NB4 (cell line): ENCODE measurements around the gene NSUN7.

Experiments
- CTCF ChIP-seq: IDR thresholded peaks from one replicate; pipeline ENCODE4 v1.5.1; 2012; ENCODE audit warnings: low read depth, low read length
- MAX ChIP-seq: IDR thresholded peaks from 2 replicates; pipeline ENCODE4 v1.6.1; 2011; ENCODE audit warnings: low read depth, low read length
- MYC ChIP-seq: IDR thresholded peaks from 2 replicates; pipeline ENCODE4 v1.6.1; 2011; ENCODE audit warnings: low read depth, low read length
- POLR2A ChIP-seq: IDR thresholded peaks from 2 replicates; pipeline ENCODE4 v1.6.1; 2011; ENCODE audit warnings: mild to moderate bottlenecking; ENCODE audit not compliant: insufficient read length; ENCODE audit errors: extremely low read depth

- TF ChIP-seq POLR2A (no peak), MAX (no peak), CTCF (no peak), MYC (no peak)
Observed at GRCh38 chr4:40828661-40829060, 78.9 kb downstream of the NSUN7 start.
